HG03097 (cell line): Measurements from ENCODE around the gene VIPR1.

ENCODE experiments used
- ATAC-seq: cut with Tn5 transposase; IDR thresholded peaks from one replicate; pipeline ENCODE4 v1.9.1; 2021; ENCODE audit not compliant: unreplicated experiment, low FRiP score

The VIPR1 gene

DNA sequence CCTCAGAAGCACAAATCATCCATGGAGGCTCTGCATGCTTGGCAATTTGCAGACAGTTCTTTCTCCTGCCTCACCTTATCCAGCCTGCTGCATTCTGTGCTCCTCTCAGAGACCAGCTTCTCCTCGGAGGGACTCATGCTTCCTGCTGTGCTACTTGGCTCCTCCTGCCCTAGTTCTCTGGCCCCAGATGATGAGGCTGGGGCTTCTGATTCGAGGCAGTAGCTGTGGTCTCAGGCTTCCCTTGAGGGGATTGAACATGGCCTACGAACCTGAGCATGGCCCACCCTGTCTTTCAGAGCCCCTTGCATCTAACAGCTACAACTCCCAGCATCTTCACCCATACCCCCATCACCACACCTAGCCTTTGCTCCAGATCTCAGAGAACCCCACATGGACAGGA, 6.7 kb downstream of the VIPR1 start:
- ATAC-seq = no peak

DNA sequence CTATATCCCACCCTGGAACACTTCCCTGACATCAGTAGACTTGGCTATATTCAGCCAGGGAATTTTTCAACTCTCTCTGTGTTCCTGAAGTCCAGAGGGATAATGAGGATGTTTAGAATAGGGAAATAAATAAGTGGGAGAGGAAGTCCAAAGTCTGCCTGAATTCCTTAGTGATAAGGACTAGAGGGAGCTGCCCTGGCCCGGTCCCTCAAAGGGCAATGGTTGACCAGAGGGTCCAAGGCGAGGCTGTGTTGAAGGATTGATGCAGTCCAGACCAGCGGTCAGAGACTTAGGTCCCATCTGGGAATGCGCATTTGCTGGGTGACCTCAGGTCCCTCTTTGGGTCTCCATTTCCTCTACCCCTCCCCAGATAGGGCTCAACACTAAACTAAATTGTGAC, 7.9 kb downstream of the VIPR1 start:
- ATAC-seq = no peak

DNA sequence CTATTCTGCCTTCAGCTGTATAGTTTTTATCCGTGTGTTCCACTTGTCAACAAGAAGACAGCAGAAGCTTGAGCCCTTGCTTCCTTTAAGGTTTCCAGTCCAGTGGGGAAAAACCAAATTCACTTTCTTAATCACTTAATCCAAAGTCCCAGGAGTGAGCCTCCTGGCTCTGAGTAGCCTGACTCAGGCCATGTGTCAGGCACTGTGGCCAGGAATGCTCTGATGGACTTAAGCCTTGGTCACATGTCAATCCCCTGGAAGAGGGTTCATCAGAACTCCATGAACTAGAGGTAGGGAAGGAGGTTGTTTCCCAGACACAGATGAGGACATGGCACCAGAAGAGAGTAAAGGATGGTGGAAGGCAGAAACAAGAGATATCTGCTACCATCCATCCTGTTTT, 8.8 kb downstream of the VIPR1 start:
- ATAC-seq = no peak

DNA sequence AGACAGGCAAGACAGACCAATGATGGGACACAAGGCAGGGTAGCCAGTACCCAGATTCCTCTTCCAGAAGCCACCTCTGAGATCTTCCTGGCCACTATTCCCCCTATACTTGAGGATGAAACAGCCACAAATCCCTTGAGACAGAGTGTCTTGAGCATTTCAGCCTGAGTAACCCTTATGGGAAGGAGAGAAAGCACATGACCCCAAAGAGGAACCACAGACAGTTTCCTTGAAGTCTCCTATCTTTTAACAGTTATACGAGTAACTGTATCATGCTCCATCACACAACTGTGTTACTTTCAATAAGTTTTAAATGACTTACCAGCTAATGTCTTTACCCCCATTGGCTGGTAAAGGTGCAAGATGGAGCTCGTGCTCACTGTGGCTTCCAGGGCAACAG, 9.3 kb downstream of the VIPR1 start:
- no peak for ATAC-seq

DNA sequence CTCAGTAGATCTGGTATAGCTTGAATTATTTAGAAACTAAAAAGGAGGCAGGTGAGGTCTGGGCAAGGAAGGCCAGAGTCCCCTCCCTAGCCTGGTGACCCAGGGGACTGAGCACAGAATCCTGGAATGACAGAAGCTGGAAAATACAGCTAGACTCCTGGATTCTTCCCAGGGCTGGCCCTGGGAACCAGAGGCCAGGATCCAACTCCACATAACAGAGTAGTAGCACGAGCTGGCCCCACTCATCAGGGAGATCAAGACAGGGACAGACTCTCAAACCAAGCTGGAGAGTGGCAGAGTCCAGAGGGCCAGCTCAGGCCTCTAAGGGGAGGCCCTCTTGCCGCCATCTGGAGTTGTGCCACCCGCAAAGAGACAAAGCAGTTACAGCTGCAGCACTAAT, 10.7 kb downstream of the VIPR1 start:
- ATAC-seq = no peak

DNA sequence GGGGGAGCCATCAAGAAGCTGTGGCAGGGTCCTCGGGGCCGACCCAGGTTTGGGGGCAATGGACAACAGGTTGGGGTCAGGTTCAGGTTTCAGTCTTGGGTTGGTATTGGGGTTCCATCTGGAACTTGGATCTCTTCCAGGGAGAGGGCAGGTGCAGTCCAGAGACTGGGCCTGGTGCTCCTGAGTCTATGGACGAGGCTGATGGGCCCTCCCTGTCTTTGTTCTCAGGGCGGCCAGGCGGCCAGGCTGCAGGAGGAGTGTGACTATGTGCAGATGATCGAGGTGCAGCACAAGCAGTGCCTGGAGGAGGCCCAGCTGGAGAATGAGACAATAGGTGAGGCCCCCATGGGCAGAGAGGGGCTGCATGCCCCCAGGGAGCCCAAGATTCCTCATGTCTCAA, 11.1 kb downstream of the VIPR1 start:
- ATAC-seq = no peak

DNA sequence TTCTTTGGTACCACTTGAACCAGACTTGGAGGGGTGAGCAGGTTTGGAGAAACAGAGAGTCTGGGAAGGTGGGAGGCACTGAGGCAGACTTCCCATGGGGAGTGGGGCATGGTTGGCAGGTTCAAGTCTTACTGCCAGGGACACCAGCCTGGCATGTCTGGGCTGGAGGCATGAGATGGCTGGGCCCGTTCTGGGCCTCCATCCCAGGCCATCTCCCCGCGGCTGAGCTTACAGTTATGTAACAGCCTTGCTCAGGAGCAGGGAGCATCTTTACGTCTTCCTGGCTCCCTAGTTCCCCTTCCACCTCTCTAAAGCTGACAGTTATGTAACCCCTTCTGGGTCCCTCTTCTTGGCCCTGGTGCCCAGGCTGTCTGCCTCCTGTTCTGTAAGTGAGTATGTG, 12.4 kb downstream of the VIPR1 start:
- ATAC-seq = no peak

DNA sequence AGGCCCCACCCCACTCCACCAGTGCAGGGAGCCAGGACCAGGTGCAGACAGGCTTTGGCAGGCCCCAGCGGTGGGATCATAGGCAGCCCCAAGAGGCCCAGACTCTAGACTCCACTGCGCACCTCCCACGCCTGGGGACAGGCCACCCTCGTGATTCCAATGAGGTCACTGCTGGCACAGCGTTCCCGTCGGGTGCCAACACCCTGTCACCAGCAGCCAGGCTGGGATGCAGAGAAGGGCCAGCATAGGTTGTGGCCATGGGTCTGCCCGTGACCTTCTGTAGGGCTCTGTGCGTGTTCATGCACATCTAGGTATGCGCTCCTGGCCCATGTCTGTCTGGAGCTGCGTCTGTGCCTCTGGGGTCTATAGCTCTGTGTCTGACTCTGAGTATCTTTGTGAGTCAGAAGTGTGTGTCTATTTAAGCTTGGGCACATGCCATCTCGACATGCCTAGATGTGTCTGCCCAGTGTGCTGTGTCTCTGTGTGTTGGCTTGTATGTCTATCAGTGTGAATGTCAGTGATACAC, 13.0 kb downstream of the VIPR1 start:
- no peak for ATAC-seq

DNA sequence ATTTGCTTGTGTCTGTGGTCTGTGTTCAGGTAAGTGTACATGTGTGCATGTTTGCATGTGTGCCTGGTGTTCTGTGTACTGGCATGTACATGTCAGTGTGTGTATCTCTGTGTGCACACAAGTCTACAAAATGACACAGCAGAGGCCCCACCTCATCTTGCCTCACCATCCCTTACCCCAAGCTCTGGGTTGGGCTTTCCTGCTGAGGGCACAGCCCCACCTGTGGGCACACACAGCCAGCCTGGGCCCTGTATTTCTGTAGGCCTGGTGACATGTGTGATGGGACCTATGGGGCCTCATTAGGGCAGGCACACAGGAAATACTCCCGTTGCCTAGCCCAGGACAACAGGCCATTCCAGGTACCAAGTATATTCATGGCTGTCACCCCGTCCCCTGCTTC, 13.5 kb downstream of the VIPR1 start:
- ATAC-seq = no peak

DNA sequence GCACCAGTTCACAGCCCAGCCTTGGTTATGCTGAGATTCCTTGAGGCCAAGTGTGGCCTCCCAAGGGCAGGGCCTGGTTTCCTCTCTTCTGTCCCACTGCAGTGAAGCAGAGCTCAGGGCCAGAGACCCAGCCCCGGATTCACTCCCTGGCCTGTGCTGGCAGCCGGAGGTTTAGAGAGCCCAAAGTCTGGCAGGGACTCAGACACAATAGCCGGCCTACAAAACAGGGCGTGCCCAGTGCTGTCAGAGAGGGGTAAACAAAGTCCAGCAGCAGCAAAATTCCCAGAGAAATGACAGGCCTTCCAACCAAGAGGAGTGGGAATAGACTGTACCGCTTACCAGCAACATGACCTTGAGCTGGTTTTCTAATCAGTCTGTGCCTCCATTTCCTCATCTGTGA, 14.0 kb downstream of the VIPR1 start:
- ATAC-seq = no peak

DNA sequence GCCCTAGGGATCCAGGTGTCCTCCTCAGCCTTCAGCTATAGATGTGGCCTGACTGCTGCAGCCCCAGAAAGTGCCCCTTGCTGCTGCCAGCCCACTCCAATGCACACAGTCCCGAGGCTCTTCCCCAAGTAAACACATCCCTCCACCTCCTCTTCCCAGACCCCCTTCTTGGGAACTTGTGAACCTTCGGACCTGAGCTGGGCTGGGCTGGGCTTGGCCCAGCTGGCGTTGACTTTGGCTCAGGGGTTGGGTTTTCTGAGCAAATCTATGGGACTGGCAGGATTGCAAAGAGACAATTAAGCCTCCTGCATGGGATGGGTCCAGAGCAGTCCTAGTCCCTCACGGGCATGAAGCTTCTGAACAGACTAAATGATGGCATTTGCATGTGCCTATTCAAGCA, 14.7 kb downstream of the VIPR1 start:
- no peak for ATAC-seq

DNA sequence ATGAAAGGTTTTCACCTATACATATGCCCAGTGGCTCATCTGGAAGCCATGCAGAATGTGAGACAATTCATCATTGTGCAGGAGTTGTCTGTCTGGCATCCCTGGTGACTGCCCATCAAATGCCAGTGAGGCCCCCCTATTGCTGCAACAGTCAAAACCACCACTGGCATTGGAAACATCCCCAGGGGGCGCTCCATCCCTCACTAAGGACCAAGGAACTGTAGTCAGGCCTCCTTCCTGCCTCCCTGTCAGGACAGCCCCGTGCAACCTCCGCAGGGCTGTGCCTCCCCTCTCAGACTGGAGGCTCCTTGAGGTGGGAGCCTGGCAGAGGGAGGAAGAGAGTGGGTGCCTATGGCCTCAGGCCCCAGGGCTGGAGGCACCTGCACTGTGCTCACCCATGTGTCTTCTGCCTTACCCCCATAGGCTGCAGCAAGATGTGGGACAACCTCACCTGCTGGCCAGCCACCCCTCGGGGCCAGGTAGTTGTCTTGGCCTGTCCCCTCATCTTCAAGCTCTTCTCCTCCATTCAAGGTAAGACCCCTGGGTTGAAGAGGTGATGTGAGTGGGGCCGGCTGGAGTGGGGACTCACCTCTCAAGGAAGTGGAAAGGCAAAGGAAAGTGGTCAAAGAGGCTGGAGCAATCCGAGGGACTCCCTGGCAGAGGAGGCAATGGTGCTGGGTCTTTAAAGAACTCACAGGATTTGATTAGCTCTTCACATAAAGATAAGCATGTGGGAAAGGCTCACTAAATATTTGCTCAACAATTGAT, 16.5 kb downstream of the VIPR1 start:
- no peak for ATAC-seq

DNA sequence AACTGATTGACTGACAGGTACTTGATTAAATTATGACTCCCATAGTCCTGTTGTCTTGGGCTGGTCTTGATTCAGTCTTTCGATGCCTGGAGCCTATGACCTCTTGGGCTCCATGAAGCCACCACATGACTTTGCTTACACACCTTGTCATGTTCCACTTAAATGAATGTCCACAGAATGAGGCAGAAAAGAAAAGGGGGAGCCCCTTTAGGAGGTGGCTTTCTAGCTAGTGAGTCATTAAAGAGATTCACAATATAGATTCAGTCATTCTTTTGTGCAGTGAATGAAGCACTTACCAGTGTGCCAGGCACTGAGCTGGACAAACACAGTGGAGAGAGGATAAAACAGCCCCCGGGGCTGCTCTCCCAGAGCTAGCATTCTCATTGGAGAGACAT, 17.1 kb downstream of the VIPR1 start:
- ATAC-seq = no peak

DNA sequence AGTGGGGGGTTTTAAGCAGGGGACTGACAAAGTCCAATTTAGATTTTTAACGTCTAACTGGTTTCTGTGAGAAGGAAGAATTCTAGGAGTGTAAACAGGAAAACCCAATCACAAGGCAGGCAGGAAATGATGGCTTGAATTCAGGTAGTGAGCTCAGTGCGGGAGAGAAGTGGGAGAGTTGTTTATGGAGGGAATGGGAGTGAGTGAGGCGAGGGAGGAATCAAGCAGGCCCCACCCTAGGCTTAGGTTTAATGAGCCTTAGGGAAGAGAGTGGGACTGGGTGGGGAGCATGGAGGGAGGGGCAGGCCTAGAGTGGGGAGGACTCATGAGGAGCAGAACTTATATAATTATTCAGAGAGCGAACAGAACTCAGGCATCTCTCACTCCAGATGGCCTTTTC, 17.9 kb downstream of the VIPR1 start:
- no peak for ATAC-seq

DNA sequence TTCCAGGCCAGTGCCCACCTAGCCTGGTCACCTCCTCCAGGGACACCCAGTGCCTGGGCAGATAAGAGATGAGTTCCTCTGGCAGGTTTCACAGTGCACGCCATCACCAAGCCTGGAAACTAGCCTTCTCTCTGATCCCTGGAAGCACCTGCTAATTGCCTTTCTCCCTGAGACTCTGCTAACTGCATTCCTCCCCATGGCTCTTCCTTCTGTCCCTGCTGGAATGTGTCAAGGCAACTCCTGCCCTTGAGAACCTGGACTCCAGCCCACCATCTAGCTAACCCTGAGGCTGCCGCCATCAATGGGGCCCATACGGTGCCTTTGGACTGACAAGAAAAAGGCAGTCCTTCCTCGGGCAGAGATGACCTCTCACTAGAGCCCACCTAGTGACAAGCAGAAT, 18.5 kb downstream of the VIPR1 start:
- no peak for ATAC-seq

DNA sequence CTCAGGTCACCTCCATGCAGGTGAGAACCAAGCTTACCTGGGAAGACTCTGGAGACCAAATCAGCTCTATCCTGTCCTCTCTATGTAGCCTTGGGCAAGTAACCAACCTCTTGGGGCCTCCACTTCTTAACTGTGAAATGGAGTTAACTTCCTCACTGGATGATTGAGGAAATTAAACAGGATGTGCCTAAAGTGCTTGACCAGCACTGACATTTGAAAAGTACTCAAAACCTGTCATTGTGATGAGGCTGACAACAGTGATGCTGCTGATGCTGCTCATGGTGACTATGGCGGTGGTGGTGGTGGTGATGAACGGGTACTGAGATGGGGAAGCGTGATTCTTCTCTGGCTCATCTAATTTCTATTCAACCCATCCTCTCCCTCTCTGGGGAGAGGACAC, 22.3 kb downstream of the VIPR1 start:
- no peak for ATAC-seq

DNA sequence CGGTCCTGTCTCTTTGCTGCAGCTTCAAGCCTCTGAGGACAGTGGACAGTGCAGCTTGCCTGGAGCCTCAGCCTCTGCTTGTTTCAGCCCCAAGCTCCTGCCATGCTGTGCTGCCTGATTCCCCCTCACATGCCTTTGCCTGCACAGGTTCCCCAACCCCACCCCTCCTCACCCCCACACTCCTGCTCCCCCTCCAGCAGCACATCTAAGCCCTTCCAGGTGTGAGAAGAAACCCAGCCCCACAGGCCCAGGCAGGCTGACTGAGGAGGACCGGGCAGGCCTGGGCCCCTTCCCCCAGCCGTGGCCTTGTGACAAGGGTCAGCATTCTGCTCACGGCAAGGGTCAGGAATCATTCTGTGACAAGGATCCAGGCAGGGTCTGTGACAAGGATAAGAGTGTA, 22.8 kb downstream of the VIPR1 start:
- no peak for ATAC-seq

DNA sequence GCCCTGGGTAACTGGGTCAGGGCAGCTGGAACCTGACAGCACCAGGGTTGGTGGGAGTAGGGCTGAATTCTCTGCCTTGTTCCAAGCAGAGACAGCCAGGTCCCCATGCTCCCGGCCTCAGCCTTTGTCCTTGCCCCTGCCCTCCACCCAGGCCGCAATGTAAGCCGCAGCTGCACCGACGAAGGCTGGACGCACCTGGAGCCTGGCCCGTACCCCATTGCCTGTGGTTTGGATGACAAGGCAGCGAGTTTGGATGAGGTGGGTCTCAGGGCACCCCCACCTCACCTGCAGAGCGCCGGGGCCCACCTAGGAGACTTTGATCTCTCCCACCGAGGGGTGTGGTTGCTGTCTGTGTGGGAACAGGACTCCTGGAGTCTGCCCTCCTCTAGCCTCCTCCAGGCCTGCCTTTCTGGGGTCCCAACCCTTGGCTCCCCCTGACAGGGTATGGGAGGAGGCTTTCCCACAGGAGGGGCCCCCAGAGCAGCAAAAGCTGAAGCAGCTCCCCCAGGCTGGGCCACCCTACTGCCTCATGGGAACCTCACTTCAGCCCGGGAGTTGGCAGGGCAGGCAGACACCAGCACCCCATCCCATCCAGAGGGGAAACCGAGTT, 23.4 kb downstream of the VIPR1 start:
- ATAC-seq = no peak

DNA sequence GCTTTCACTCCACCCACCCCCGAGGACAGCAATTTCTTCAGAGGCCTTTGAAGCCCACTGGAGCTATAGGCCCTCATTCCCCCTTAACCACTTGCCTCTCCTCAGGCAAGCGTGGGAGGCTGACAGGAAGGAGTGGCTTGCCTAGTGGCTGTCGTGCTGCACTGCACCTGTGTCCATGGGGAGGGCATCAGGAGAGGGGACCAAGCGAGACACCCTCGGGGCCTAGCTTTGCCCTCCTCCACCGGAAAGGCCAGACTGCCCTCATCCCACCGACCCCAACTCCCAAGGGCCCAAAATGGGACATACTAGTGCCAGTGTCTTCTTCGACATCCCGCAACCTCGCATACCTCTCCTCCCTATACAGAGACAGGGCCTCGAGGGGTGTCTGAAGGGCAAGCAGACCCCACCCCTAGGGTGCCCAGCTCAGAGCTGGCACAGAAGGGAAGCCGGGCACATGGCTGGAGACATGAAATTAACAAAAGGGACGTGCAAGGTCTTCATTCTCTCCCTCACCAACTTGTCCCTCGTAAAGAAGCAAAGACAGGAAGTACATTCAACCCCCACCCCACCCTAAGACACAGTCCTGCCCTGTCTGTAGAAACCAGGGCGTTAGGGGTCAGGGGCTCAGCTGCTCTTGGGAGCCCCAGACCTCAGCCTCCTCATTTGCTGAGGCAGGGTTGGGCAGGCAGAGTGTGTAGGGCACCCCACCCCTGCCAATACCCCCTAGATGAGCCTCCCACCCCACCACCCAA, 24.3 kb downstream of the VIPR1 start:
- no peak for ATAC-seq

DNA sequence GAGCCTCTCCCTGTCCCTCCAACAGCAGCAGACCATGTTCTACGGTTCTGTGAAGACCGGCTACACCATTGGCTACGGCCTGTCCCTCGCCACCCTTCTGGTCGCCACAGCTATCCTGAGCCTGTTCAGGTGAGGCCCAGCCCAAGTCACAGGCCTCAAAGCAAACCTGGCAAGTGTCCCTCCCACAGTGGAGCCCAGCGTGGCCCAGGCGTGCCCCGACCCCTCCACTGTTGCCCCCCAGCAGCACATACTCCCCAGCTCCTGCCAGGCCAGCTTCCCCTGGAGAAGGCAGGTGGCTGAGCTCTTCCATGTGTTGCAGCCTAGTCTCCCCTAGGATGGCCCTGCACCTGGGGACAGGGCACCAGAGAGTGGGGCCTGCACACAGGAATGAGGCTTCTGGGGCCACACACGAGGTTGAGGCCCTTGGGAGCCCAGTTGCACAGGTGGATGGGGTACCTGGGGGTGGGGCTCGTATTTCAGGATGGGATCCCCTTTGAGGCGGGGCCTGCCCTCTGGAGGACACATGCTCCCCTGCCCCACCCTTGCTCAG, 25.0 kb downstream of the VIPR1 start:
- no peak for ATAC-seq

DNA sequence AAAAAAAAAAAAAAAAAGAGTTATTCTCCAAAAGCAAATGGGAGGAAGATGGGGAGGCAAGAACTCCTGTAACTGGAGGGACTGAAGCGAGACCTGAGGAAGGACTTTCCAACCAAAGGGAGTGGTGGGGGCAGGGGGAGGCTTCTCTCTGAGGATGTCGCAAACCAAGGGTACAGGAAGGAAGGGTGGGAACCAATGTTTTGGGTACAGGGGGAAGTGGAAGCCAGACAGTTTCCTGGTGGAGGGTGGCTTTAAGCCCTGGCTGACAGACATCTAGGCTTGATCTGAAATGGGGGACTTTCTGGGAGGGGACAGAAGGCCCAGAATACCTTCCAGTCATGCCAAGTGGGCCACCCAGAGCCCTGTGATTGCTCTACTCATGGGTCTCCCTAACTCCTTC, 27.0 kb downstream of the VIPR1 start:
- no peak for ATAC-seq
